Muscle of back (tissue), 13 donors: ENCODE data around the gene COQ9. TPM values are rescaled to one million over a fixed set of nuclear protein-coding genes. Genes with fewer than 3 reads are reported as not detected.
"Not testable (repeated sequence)": the region's sequence is repeated elsewhere in the genome, so short reads cannot be mapped to it uniquely, and the experiment has no call there.

Experiments
- DNase-seq, 3 donors: peaks; one replicate each; pipeline versions ENCODE4 v3.0.0 to v3.0.0-alpha.2; 2013
- long read RNA-seq, 9 donors: transcript quantifications; one replicate each; lab custom pipeline, GENCODE V29; 2026
- polyA plus RNA-seq, 10 donors: library from polyadenylated mRNA; unstranded; fragments of 120-200 nt; gene quantifications; one replicate each; pipeline ENCODE4 v1.2.1, GENCODE V29; 2013; ENCODE audit not compliant: insufficient read length in 10 of 10

COQ9 gene, protein sequence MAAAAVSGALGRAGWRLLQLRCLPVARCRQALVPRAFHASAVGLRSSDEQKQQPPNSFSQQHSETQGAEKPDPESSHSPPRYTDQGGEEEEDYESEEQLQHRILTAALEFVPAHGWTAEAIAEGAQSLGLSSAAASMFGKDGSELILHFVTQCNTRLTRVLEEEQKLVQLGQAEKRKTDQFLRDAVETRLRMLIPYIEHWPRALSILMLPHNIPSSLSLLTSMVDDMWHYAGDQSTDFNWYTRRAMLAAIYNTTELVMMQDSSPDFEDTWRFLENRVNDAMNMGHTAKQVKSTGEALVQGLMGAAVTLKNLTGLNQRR
- 10 to 100 TPM; 51.2 to 78.0 (median 61.3) TPM for polyA plus RNA-seq
- long read RNA-seq, donor 1, transcript COQ9-201 (9 exons, 1,677 nt), result major isoform, 14 of 20 reads
- long read RNA-seq, donor 1, partial matches to known transcripts, result 0 of 20 reads
- long read RNA-seq, donor 1, other reads (novel, unspliced or antisense), result 0 of 20 reads
- long read RNA-seq, donor 2, transcript COQ9-201 (9 exons, 1,677 nt), result major isoform, 18 of 29 reads
- long read RNA-seq, donor 2, partial matches to known transcripts, result 5 of 29 reads
- long read RNA-seq, donor 2, other reads (novel, unspliced or antisense), result 0 of 29 reads
- long read RNA-seq, donor 3, result 0 reads
- long read RNA-seq, donor 4, transcript COQ9-201 (9 exons, 1,677 nt), result major isoform, 8 of 17 reads
- long read RNA-seq, donor 4, partial matches to known transcripts, result 6 of 17 reads
- long read RNA-seq, donor 4, other reads (novel, unspliced or antisense), result 0 of 17 reads
- long read RNA-seq, donor 5, transcript COQ9-201 (9 exons, 1,677 nt), result major isoform, 17 of 33 reads
- long read RNA-seq, donor 5, partial matches to known transcripts, result 8 of 33 reads
- long read RNA-seq, donor 5, other reads (novel, unspliced or antisense), result 0 of 33 reads
- long read RNA-seq, donor 6, transcript COQ9-201 (9 exons, 1,677 nt), result major isoform, 23 of 35 reads
- long read RNA-seq, donor 6, transcript COQ9-216 (4 exons, 1,118 nt), result minor isoform, 6 of 35 reads
- long read RNA-seq, donor 6, partial matches to known transcripts, result 0 of 35 reads
- long read RNA-seq, donor 6, other reads (novel, unspliced or antisense), result 0 of 35 reads
- long read RNA-seq, donor 7, transcript COQ9-201 (9 exons, 1,677 nt), result major isoform, 16 of 20 reads
- long read RNA-seq, donor 7, partial matches to known transcripts, result 0 of 20 reads
- long read RNA-seq, donor 7, other reads (novel, unspliced or antisense), result 0 of 20 reads
- long read RNA-seq, donor 8, transcript COQ9-201 (9 exons, 1,677 nt), result major isoform, 11 of 14 reads
- long read RNA-seq, donor 8, partial matches to known transcripts, result 0 of 14 reads
- long read RNA-seq, donor 8, other reads (novel, unspliced or antisense), result 0 of 14 reads
- long read RNA-seq, donor 9, partial matches to known transcripts, result 0 of 1 reads
- long read RNA-seq, donor 9, other reads (novel, unspliced or antisense), result 0 of 1 reads

DNA sequence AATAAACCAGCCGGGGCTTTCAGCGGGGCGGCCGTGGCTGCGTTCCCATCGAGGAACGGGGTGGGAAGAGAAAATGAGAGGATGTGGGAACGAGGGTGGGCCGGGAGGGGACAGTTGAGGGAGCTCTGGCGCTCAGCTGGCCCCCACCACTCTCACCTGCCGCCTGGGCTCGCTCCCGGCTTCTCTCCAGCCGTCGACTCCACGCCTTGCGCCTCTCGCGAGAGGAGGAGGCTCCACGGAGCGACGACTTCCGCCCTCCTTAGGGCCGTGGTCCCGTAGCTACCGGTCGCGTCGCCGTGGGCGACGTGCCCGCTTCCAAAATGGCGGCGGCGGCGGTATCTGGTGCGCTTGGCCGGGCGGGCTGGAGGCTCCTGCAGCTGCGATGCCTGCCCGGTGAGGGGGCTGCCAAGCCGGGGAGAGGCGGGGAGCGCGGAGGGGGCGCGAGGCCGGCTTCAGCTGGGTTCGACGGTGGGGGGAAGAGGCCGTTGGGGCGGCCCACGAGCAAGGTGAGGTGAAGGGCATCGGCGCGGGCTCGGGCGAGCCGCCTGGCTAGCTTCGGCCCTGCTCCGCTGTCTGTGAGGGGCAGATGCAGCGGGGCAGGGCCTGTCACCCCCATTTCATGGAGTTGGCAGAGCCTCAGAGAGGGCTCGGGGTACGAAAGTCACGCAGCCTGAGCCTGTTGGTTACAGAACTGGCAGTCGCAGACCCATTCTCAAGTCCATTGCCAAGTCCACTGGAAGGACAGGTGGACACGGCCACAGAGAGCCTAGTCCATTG is at the start of gene COQ9, which contains the start of gene CIAPIN1:
Gene COQ9, plus strand, starts transcription at position 294 of the 777 bp plus-strand sequence. Its CDS starts 27 bp downstream, at position 321.
Gene CIAPIN1, minus strand, starts transcription at position 200 of the 777 bp plus-strand sequence. CDS start 6,457 bp downstream, outside the sequence.
- peak; percentile 93 to 97 (median 97) for DNase-seq

DNA sequence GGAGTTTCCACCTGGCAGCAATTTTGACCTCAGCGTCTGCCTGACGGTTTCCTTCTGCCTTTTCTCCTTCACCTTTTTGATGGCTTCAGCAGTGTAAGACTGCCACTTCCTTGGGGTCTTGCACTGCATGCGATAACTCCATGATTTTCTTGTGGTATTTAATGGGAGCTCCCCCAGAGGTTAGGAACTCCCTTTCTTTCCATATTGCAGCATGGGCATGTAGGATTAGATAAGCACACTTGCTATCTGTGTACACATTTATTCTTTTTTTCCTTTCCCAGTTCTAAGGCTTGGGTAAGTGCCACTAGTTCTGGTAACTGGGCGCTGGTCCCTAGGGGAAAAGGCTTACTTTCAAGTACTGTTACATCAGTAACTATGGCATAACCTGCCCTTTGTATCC is 49.8 kb upstream of the COQ9 start:
- not testable (repeated sequence) for DNase-seq

DNA sequence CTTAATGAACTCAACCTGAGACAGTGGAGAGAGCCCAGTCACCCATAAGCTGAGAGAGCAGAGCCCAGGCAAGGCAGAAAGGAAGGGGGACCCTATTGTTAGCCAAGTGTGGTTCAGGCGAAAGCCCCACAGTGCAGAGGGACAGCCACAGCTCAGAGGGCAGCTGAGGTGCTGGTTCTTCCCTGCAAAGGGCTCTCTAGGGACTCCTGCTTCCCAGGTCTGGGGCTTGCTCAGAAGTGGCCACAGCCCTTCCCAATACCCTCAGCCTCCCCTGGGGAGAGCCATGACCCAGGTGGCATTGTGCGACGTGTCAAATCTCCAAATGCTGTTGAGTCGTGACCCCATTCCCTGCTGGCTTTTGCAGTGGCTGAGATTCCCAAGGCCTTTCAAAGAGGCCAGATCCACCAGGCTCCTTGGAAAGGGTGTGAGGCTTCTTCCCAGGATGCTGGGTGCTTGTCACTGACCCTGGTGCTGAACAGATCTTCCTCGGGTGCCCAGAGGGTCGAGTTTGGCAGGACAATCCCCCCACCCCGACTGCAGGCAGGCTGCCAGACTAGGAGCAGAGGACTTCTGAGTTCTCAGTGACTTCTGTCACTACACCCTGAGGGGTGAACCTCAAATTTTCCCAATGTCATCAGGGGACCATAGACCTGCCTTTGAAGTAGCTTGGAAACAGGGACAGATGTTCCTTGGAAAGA is 45.2 kb upstream of the COQ9 start:
- no peak for DNase-seq

DNA sequence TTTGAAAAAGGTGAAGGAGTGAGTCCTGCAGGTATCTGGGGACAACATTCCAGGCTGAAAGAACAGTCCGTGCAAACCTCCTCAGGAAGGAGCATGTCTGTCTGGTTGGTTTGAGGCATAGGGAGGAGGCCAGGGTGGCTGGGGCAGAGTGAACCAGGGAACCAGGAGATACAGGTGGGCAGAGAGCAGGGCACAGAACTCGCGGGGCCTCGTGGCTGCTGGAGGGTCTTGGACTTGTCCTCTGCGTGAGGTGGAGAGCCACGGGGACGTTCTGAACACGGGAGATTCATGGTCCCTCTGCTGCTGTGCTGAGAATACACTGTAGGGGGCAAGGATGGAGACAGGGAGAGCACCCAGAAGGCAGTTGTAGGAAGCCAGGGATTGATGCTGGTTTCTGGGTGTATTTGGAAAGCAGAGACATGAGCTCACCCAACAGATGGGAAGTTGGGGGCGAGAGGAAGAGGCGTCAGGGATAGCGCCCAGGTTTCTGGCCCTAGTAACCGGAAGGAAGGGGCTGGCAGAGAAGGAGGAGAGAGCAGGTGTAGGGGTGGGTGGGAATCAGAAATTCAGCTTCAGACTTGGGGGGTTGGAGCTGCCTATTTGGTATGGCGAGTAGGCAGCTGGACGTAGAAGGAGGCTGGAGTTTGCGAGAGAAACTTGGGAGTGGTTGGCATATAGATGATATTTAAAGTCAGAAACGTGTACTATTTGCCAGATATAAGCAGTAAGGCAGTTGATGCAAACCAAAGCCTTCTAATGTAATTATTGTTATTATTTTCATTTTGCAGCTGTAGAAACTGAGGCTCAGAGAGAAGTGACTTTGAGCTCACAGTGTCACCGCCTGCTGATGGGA is 43.1 kb upstream of the COQ9 start, which contains the start of gene CCL17:
Gene CCL17, plus strand, starts transcription at position 803 of the 853 bp plus-strand sequence. CDS start 9,166 bp downstream, outside the sequence.
- DNase-seq, result no peak

DNA sequence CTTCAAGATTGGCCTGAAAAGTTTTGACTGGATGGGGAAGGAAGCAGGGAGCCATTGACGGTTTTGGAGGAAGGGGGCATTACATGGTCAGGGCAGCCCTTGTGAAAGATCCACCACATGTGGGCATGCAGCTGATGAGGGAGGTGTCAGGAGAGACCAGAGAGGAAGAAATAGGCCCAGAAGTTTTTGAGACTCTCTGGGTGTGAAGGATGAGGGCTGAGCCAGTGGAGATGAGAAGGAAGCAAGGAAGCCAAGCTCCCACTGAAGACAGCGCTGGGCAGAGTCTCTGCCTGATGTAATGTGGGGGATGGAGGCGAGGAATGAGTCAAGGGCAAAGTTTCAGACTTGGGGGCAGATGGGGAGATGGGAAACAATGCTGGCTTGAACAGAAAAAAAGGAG is 42.2 kb upstream of the COQ9 start:
- DNase-seq, result no peak

DNA sequence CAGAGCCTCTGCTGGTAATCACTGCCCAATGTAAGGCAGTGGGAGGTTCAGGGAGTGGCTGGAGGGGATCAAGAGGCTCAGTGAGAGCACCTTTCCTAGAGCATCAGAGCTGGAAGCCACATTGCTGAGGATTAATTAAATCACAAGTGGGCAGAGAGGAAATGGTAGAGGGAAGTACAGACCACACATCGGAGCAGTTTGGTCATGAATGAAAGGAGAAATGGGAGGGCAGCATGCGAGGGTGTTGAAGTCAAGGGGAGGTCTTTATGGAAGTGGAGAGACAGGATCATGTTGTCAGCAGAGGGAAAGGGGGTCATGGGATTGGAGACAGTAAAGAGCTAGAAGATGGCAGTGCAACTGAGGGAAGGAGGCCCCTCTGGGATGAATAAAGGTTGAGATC is 40.4 kb upstream of the COQ9 start:
- no peak for DNase-seq

DNA sequence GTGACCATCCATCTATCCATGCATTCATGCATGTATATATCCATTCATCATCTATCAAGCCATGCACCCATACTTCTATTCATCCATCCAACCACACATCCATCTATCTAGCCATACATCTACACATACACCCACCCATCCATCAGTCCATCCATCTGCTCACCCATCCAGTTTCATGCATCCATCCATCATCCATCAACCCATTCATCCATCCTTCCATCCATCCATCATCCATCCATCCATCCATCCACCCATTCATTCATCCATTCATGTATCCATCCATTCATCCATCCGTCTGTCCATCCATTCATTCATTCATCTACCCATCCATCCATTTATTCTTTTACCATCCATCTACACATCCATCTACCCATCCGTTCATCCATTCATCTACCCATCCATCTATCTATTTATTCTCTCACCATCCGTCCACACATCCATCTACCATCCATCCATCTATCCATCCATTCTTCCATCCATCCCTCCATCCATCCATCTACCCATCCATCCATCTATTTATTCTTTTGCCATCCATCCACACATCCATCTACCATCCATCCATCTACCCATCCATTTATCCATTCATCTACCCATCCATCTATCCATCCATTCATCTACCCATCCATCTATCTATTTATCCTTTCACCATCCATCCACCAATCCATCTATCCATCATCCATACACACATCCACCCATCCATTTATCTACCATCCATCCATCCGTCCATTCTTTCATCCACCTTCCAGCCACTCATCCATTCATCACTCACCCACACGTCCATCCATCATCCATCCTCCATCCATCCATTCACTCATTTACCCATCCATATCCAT is 39.5 kb upstream of the COQ9 start:
- no peak for DNase-seq

DNA sequence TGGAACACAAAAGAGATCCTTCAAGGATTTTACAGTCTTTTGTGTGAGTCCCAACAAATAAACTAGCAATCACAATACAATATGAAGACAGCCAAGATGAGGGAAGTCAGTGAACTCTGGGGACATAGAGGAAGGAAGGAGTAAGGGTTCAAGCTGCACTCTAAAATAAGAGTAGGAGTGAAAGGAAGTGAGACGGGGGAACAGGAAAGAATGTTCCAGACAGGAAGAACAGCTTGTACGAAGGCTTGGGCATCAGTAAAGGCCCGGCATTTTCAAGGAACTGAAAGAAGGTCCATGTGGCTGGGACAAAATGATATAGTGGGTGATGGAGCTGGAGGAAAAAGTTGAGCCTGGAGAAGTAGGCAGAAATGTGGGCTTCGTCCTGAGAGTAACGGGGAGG is 38.2 kb upstream of the COQ9 start:
- no peak for DNase-seq

DNA sequence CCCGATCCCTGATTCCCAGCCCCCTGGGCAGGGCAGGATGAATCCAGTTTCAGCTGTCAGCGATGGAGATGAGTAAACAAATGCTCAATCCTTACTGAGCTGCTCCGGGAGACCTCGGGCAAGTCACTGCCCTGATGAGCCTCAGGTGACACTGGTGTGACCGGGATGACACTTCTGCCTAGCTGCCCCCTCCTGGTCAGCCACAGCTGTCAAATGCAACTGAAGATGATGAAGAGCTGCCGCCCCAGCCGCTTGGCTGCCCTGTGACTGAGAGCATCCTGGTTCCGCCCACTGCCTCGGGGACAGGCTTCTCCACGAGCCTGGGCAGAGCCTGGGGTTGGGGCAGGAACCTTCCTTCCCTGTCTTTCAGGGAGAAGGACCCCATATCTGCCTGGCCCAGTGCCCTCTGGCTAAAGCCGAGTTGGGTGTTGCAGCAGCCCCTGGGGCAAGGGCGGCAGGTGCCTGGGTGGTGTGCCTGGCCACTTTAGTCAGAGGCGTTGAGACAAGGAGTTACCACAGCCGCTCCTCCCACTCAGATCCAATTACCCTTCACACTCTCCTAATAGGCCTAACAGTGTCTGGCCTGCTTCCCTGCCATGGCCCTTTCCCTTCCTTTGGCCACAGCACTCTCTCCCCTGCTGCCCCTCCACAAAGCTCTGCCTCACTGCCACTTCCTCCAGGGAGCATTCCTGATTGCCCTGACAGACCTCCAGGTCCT is 37.2 kb upstream of the COQ9 start:
- no peak for DNase-seq

DNA sequence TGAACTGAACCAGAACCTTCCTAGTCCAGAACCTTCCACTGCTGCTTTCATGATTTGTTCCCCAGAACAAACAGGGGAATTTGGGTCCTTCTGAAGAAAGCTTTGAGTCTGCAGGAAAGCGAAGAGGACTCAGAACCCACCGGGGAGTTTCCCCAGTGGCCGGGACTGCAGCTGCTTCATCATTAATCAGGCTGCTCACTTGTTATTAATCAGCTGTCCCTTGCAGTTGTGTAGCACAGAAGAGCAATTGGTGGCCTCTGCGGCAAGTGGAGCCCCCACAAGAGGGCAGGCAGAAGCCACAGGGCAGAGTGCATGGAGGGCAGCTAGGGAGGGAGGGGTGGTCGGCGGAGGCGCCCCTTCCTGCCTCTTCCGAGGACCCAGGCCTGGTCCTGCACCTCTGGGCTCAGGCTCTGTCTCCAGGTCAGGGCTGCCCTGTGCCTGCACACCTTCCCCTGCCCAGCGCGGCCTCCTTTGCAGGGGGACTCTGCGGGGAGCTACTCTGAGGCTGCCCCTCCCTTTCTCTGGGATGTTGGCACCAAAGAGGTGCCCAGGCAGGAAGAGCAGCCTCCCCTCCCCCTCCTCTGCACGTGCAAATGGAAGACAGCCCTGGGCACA is 35.8 kb upstream of the COQ9 start:
- peak in 1 of 3 donors; percentile 33 for DNase-seq

DNA sequence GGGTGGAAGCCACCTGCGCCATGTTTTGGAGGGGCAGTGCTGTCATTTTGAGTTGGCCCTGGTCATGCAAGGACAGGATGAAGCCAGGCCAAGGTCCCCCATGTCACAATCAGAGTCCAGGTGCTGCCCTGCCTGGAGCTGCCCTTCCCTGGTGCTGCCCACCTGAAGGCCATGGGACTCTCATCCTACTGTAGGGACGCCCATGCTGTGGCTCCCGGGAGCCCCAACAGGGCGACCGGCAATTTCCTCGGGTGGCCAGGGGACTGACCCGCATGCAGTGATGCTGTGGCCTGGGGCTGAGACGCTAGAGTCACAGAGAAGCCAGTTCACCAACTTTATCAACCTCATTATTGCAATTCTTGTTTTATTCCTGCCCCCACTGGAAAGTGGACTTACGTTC is 34.7 kb upstream of the COQ9 start:
- no peak for DNase-seq

DNA sequence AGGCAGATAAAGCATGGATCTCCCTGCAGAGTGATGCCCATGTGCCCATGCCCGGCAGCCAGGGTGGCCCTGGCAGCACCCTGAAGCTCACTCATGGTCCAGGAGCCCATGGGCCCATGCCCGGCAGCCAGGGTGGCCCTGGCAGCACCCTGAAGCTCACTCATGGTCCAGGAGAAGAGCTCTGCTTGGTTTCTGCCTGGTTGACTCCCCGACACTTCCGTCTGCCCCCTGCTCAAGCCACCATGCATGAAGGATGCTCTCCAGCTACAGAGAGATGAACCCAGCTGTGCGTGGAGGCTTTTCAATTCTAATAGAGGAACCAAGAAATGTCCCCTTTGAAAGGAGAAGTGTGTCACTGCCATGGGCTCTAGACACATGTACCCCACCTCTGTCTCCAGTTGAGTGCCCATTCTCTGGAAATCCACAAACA is 34.0 kb upstream of the COQ9 start:
- DNase-seq, result no peak

DNA sequence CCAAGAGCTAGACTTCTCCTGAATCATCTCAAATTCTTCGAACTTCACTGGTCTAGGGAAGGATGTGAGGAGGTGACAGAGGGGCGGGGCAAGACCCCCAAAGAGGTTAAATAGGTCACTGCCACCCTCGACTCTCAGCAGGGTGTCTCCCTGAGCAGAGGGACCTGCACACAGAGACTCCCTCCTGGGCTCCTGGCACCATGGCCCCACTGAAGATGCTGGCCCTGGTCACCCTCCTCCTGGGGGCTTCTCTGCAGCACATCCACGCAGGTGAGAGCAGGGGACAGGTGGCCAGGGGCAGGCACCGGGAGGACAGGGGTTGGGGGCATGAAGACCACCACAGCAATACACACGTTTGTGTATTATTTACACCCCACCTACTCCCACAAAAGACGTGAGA is 33.5 kb upstream of the COQ9 start:
- DNase-seq, result no peak

DNA sequence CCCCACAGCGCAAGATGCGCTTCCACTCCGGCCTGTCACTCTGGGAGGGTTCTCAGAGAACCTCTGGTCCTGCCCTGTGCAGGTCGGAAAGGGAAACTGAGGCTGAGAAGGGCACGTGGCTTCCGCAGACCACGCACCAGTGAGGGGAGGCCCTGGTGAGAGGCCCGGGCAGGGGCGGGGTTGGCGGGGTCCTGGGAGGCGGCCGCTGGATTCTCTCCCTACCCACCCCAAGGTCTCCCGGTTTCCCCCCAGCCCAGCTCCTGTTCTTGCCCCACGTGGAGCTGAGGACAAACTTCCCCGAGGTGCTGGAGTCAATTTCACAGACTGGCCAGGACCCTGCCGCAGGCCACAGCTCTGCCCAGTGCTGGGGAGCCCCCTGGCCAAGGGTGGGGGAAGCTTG is 31.2 kb upstream of the COQ9 start:
- DNase-seq, result no peak

DNA sequence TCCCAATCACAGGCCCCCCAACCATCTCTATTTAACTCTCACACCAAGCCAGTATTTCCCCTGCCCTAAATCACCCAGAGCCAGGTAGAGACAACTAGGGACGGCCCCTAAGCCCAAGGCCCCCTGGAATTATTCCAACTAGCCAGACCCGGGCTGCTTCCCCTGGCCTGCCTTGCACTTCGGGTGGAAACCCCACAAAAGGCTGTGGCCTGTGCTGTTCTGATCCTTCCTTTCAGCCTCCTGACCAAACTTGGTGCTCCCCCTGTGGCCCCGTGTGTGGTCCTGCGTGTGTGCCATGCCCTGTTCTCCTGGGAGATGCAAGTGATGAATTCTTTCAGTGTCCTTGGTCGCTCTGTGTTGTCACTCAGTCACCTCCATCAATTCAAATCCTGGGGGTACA is 27.8 kb upstream of the COQ9 start:
- no peak for DNase-seq
